ENCODE results near the gene PYY.
"Not testable (repeated sequence)": the region's sequence is repeated elsewhere in the genome, so short reads cannot be mapped to it uniquely, and the experiment has no call there.

Gene PYY

GRCh38 chr17:43928609-43929008 lies 25.1 kb downstream of the PYY start:
- ChIA-PET CTCF (interaction anchor here (0.6 to 1.5 kb wide), 6 partner anchors 11 to 112 kb away, joined by 3 to 8 read pairs (median 3); no protein-coding TSS in a partner anchor), POLR2A (no interaction called here)
- DNase-seq (ENCODE audit: low read depth, low spot score), result no peak
- H3K4me3 ChIP-seq (ENCODE audit: low read depth, low read length), result no peak overlapping the region
- TF ChIP-seq, protein P1, sequence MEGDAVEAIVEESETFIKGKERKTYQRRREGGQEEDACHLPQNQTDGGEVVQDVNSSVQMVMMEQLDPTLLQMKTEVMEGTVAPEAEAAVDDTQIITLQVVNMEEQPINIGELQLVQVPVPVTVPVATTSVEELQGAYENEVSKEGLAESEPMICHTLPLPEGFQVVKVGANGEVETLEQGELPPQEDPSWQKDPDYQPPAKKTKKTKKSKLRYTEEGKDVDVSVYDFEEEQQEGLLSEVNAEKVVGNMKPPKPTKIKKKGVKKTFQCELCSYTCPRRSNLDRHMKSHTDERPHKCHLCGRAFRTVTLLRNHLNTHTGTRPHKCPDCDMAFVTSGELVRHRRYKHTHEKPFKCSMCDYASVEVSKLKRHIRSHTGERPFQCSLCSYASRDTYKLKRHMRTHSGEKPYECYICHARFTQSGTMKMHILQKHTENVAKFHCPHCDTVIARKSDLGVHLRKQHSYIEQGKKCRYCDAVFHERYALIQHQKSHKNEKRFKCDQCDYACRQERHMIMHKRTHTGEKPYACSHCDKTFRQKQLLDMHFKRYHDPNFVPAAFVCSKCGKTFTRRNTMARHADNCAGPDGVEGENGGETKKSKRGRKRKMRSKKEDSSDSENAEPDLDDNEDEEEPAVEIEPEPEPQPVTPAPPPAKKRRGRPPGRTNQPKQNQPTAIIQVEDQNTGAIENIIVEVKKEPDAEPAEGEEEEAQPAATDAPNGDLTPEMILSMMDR (IDR thresholded peaks at IDR 0.05; ENCODE audit: insufficient read depth, low read length, missing control alignments), result no peak

GRCh38 chr17:43927929-43928328 lies 25.8 kb downstream of the PYY start:
- POLR2A ChIA-PET; DNase-seq (ENCODE audit: low read depth, low spot score); H3K4me3 ChIP-seq (ENCODE audit: low read depth, low read length): not testable (repeated sequence)
- CTCF ChIA-PET, result interaction anchor here (0.7 to 1.5 kb wide), 4 partner anchors 10 to 113 kb away, joined by 3 to 8 read pairs (median 4); no protein-coding TSS in a partner anchor

DNA sequence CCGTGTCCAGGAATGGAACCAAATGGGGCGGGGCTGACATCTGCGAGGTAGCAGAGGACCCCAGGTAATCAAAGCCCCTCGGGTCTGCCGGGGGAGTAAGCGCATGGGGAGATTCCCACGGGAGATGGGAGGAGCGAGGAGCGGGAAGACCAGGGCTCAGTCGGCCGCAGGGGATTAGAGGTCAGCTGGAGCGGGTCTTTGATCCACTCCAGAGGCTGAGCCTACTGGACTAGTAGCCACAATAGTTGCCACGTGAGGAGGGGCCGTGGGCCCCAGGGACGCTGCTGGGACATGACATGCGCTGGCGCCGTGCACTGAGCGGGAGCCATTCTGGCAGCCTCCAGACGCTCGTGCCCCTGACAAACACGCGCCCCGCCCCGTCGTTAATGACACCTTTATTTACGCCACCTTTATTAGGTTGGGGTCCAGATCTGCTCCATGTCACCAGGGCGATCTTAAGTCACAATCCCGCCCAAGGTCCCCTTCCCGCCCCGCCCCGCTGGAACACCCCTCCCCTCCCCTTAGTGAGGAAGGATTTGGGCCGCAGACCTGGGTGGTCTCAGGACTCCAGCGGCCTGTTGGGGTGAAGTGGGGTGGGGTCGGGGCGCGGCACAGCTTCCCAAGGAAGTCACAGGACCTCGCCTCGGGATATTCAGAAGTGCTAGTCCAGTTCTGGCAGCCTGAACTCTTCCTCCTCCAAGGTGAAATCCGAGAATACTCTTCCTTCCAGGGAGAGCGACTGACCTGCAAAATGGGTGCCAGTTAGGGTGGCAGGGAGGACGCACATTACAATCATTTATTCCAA lies 26.5 kb downstream of the PYY start:
- TF ChIP-seq, protein P1 (IDR thresholded peaks at IDR 0.05; ENCODE audit: insufficient read depth, low read length, missing control alignments), result no peak
- POLR2A ChIA-PET, result no interaction called here
- H3K4me3 ChIP-seq (ENCODE audit: low read depth, low read length), result no peak overlapping the region; the same call in 1 of the 2 replicates
- CTCF ChIA-PET, result interaction anchor here (1.0 to 5.8 kb wide), 4 partner anchors 13 to 49 kb away, joined by 3 to 49 read pairs (median 24); partner anchors contain the start of genes MPP2 and PPY
- no peak for DNase-seq (ENCODE audit: low read depth, low spot score)

DNA sequence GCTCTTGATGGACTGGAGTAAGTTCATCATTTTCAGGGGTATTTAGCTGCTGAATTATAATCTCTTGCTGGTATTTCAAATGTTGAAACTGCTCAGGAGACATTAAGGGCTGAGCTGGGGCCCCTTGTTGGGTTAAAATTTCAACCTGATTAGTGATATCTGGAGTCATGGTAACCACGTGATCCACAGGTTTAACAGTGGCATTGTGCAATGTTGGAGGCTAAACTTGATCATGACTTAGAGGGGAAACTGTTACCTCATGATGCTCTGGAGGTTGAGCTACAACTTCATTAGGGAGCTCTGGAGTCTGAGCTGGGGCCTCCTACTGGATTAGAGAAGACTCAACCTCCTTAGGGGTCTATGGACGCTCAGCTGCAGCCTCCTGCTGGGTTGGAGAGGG lies 29.2 kb downstream of the PYY start:
- ChIA-PET CTCF (interaction anchor here (0.9 to 5.8 kb wide), 5 partner anchors 9 to 19 kb away, joined by 3 to 49 read pairs (median 7); partner anchors contain the start of genes MPP2 and PPY), POLR2A (no interaction called here)
- TF ChIP-seq, protein P1 (IDR thresholded peaks at IDR 0.05; ENCODE audit: insufficient read depth, low read length, missing control alignments), result no peak
- no peak for DNase-seq (ENCODE audit: low read depth, low spot score)
- no peak overlapping the region for H3K4me3 ChIP-seq (ENCODE audit: low read depth, low read length)

DNA sequence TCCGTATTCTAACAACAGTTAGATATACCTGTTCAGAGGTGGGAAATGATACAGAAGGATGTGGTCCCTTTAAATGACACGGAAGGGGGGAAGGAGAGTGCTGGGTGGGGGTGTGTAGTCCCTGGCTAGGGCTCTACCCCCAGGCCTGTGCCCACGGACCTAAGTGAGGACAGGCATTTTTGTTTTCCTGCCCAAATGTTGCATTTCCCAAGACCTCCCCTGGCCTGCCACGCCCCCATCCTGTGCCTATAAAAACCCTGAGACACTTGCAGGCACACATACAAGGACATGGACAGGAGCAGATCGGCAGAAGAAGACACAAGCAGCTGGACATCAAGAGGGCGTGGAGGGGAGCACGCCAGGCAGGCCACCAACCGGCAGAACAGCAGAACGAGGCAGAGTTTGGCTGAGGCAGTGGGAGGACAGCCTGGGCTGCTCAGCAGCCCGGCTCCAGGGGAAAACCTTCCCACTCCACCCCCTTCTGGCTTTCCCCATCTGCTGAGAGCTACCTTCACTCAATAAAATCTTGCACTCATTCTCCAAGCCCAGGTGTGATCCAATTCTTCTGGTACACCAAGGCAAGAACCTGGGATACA lies 33.1 kb downstream of the PYY start:
- no peak for DNase-seq (ENCODE audit: low read depth, low spot score)
- H3K4me3 ChIP-seq (ENCODE audit: low read depth, low read length), result no peak overlapping the region
- TF ChIP-seq, protein P1 (IDR thresholded peaks at IDR 0.05; ENCODE audit: insufficient read depth, low read length, missing control alignments), result no peak
- CTCF ChIA-PET, result interaction anchor here (3.0 to 5.8 kb wide), 3 partner anchors 11 to 42 kb away, joined by 12 to 64 read pairs (median 15); partner anchors contain the start of gene MPP2
- POLR2A ChIA-PET, result no interaction called here

DNA sequence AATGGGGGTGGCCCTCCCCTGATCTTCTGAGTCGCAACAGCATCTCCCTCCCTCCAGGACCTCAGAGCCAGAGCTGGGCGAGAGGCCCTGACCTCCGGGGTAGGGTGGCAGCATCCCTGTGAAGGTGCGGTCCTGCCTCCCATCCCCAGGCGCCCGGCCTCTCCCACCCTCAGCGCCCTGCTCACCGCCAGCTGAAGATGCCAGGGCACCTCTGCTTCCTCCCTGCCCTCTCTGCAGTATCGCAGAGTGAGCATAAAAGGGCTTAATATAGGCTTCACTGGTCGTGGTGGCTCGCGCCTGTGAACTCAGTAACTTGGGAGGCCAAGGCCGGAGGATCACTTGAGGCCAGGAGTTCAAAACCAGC lies 35.7 kb downstream of the PYY start:
- ChIA-PET POLR2A (no interaction called here), CTCF (interaction anchor here (1.2 to 5.8 kb wide), 5 partner anchors 9 to 123 kb away, joined by 3 to 64 read pairs (median 5); partner anchors contain the start of gene MPP2)
- H3K4me3 ChIP-seq (ENCODE audit: low read depth, low read length), result no peak overlapping the region
- DNase-seq (ENCODE audit: low read depth, low spot score), result no peak
- TF ChIP-seq, protein P1 (IDR thresholded peaks at IDR 0.05; ENCODE audit: insufficient read depth, low read length, missing control alignments), result no peak
